H9 (cell line): Measurements from ENCODE around the gene SLC38A3. TPM values are rescaled to one million over a fixed set of nuclear protein-coding genes. Genes with fewer than 3 reads are reported as not detected.

Experiments used
- DNase-seq: peaks from one replicate; pipeline ENCODE4 v3.0.0-alpha.2; 2017
- H2AFZ ChIP-seq: one replicate; pipeline ENCODE4 v1.6.1; 2013; ENCODE audit warnings: mild to moderate bottlenecking, low read length, control low read depth, moderate library complexity
- H2AK5ac ChIP-seq: 2 replicates; pipeline ENCODE4 v1.6.1; 2013; ENCODE audit warnings: low read length, control low read depth, mixed read lengths; ENCODE audit not compliant: insufficient read length
- H2BK120ac ChIP-seq: one replicate; pipeline ENCODE4 v1.6.1; 2013; ENCODE audit warnings: low read depth, mild to moderate bottlenecking, low read length, control low read depth, inconsistent platforms; ENCODE audit not compliant: poor library complexity, severe bottlenecking
- H2BK12ac ChIP-seq: 2 replicates; pipeline ENCODE4 v1.6.1; 2013; ENCODE audit warnings: low read length, control low read depth, mixed read lengths, low read depth; ENCODE audit not compliant: insufficient read length
- H2BK15ac ChIP-seq: 2 replicates; pipeline ENCODE4 v1.6.1; 2013; ENCODE audit warnings: low read depth, low read length, control low read depth
- H2BK20ac ChIP-seq: one replicate; pipeline ENCODE4 v1.6.1; 2013; ENCODE audit warnings: low read depth, mild to moderate bottlenecking, low read length, control low read depth, inconsistent platforms; ENCODE audit not compliant: poor library complexity, severe bottlenecking
- H2BK5ac ChIP-seq: 2 replicates; pipeline ENCODE4 v1.6.1; 2013; ENCODE audit warnings: low read length, control low read depth, mixed read lengths; ENCODE audit not compliant: insufficient read length
- H3K14ac ChIP-seq: 2 replicates; pipeline ENCODE4 v1.6.1; 2013; ENCODE audit warnings: low read length, control low read depth; ENCODE audit not compliant: insufficient read depth
- H3K18ac ChIP-seq: 2 replicates; pipeline ENCODE4 v1.6.1; 2013; ENCODE audit warnings: low read depth, mild to moderate bottlenecking, mixed read lengths, low read length, control low read depth; ENCODE audit not compliant: insufficient read length
- H3K23ac ChIP-seq: 2 replicates; pipeline ENCODE4 v1.6.1; 2013; ENCODE audit warnings: low read length, control low read depth, mixed read lengths, low read depth; ENCODE audit not compliant: insufficient read length
- H3K23me2 ChIP-seq: 2 replicates; pipeline ENCODE4 v1.6.1; 2013; ENCODE audit warnings: low read depth, mild to moderate bottlenecking, mixed read lengths, low read length, control low read depth; ENCODE audit not compliant: insufficient read length, poor library complexity, severe bottlenecking
- H3K27ac ChIP-seq: 2 replicates; pipeline ENCODE4 v1.5.1; 2013; ENCODE audit warnings: low read length, control low read depth, mixed read lengths, low read depth; ENCODE audit not compliant: insufficient read length
- H3K27me3 ChIP-seq: 2 replicates; pipeline ENCODE4 v1.6.1; 2013; ENCODE audit warnings: low read length, control low read depth, inconsistent platforms; ENCODE audit not compliant: insufficient read depth
- H3K4ac ChIP-seq: 2 replicates; pipeline ENCODE4 v1.6.1; 2013; ENCODE audit warnings: low read depth, mild to moderate bottlenecking, control low read depth, inconsistent platforms, low read length, moderate library complexity
- H3K4me1 ChIP-seq: 2 replicates; pipeline ENCODE4 v1.6.1; 2013; ENCODE audit warnings: low read length, control low read depth, inconsistent platforms; ENCODE audit not compliant: insufficient read depth
- H3K4me2 ChIP-seq: 2 replicates; pipeline ENCODE4 v1.6.1; 2013; ENCODE audit warnings: low read length, control low read depth, mixed read lengths; ENCODE audit not compliant: insufficient read length, insufficient read depth
- H3K56ac ChIP-seq: 2 replicates; pipeline ENCODE4 v1.6.1; 2013; ENCODE audit warnings: low read depth, mild to moderate bottlenecking, mixed read lengths, low read length, control low read depth; ENCODE audit not compliant: insufficient read length
- H3K79me1 ChIP-seq: 2 replicates; pipeline ENCODE4 v1.6.1; 2013; ENCODE audit warnings: low read depth, mild to moderate bottlenecking, moderate library complexity, low read length, control low read depth, inconsistent platforms; ENCODE audit not compliant: insufficient read depth, poor library complexity, severe bottlenecking
- H3K79me2 ChIP-seq: 2 replicates; pipeline ENCODE4 v1.6.1; 2013; ENCODE audit warnings: low read length, control low read depth, inconsistent platforms; ENCODE audit not compliant: insufficient read depth
- H3K9ac ChIP-seq: 2 replicates; pipeline ENCODE4 v1.6.1; 2013; ENCODE audit warnings: low read length, control low read depth, mixed read lengths; ENCODE audit not compliant: insufficient read length; ENCODE audit errors: extremely low read depth
- H3K9me3 ChIP-seq: one replicate; pipeline ENCODE4 v1.6.1; 2013; ENCODE audit warnings: low read depth, low read length, inconsistent platforms; ENCODE audit not compliant: control insufficient read depth
- H3T11ph ChIP-seq: one replicate; pipeline ENCODE4 v1.6.1; 2013; ENCODE audit warnings: mild to moderate bottlenecking, low read length, control low read depth, inconsistent platforms
- H4K20me1 ChIP-seq: one replicate; pipeline ENCODE4 v1.6.1; 2013; ENCODE audit not compliant: control insufficient read depth, insufficient read length, insufficient read depth
- H4K5ac ChIP-seq: 2 replicates; pipeline ENCODE4 v1.6.1; 2013; ENCODE audit warnings: low read depth, mild to moderate bottlenecking, mixed read lengths, low read length, control low read depth; ENCODE audit not compliant: insufficient read length
- H4K8ac ChIP-seq: replicated peaks from 2 replicates; pipeline ENCODE4 v1.6.1; 2013; ENCODE audit warnings: low read length, control low read depth, mixed read lengths, low read depth; ENCODE audit not compliant: insufficient read length
- H4K91ac ChIP-seq: 2 replicates; pipeline ENCODE4 v1.6.1; 2013; ENCODE audit warnings: low read depth, mild to moderate bottlenecking, moderate library complexity, mixed read lengths, low read length, control low read depth; ENCODE audit not compliant: insufficient read length
- H3K27ac Mint-ChIP-seq, 3 experiments: 2 replicates in 2 of 3; 3 replicates in 1 of 3; pipeline ENCODE4 v1.8.0; 2020 to 2021; ENCODE audit warnings: mixed read lengths in 3 of 3, mild to moderate bottlenecking in 1 of 3, moderate library complexity in 1 of 3
- H3K27me3 Mint-ChIP-seq: 2 replicates; pipeline ENCODE4 v1.8.0; 2021; ENCODE audit warnings: low read depth, mild to moderate bottlenecking, moderate library complexity, mixed read lengths
- H3K36me3 Mint-ChIP-seq, 3 experiments: 2 replicates in 2 of 3; 3 replicates in 1 of 3; pipeline ENCODE4 v1.8.0; 2020 to 2021; ENCODE audit warnings: low read depth in 3 of 3, mixed read lengths in 3 of 3; ENCODE audit not compliant: insufficient read depth in 1 of 3
- H3K4me1 Mint-ChIP-seq, 2 experiments: 2 replicates each; pipeline ENCODE4 v1.8.0; 2020; ENCODE audit warnings: mixed read lengths in 2 of 2
- H3K4me3 Mint-ChIP-seq, 2 experiments: 2 replicates in 1 of 2; 3 replicates in 1 of 2; pipeline ENCODE4 v1.8.0; 2020 to 2021; ENCODE audit warnings: mild to moderate bottlenecking in 2 of 2, mixed read lengths in 2 of 2, moderate library complexity in 1 of 2
- H3K9me3 Mint-ChIP-seq, 2 experiments: 2 replicates in 1 of 2; 3 replicates in 1 of 2; pipeline ENCODE4 v1.8.0; 2020; ENCODE audit warnings: mild to moderate bottlenecking in 2 of 2, mixed read lengths in 2 of 2, moderate library complexity in 1 of 2
- CTCF ChIP-seq: fragments of 200-600 bp; sonication (generic); conservative IDR thresholded peaks from 3 replicates; pipeline ENCODE4 v1.8.0; 2021; ENCODE audit warnings: antibody characterized with exemption, mild to moderate bottlenecking
- WGBS: extraction: QIAGEN DNeasy Blood & Tissue Kit; methylation state at CpG from one replicate; pipeline ENCODE4 v1.1.7; 2013; ENCODE audit warnings: missing lambda C conversion rate, low lambda C conversion rate, mixed read lengths; ENCODE audit not compliant: insufficient read length; ENCODE audit errors: extremely low coverage; 5-methylcytosine and 5-hydroxymethylcytosine counted together
- total RNA-seq: library from RNA; stranded (reverse); gene quantifications from 2 replicates; pipeline ENCODE4 v1.2.1, GENCODE V29; 2021

SLC38A3 gene
- total RNA-seq, 1 experiment from 2014 or later: 1.4 TPM

GRCh38 chr3:50255251-50255615, 50.2 kb downstream of the SLC38A3 start:
- Histone ChIP-seq H4K5ac (no peak overlapping the region), H3K27me3 (no peaks in the 10 kb centered on the region), H3K79me2 (peaks cover 3% of the 10 kb centered on the region; the same call in 1 of the 2 replicates), H2BK5ac (no peak overlapping the region), H3K4me2 (no peak overlapping the region), H4K20me1 (peaks cover 2% of the 10 kb centered on the region), H2BK20ac (no peak overlapping the region), H3K9me3 (no peaks in the 10 kb centered on the region), H3K4me1 (no peaks in the 10 kb centered on the region), H4K8ac (no peak overlapping the region), H3T11ph (no peak overlapping the region), H2BK12ac (no peak overlapping the region), H3K79me1 (peaks cover 3% of the 10 kb centered on the region), H3K23me2 (no peaks in the 10 kb centered on the region), H2BK120ac (no peak overlapping the region), H3K56ac (no peak overlapping the region), H3K4ac (no peak overlapping the region), H3K18ac (no peak overlapping the region), H2AFZ (no peak overlapping the region), H3K9ac (no peak overlapping the region), H3K27ac (no peak overlapping the region), H4K91ac (no peak overlapping the region), H2BK15ac (no peak overlapping the region), H2AK5ac (no peak overlapping the region), H3K14ac (no peak overlapping the region), H3K23ac (no peak overlapping the region)
- Mint-ChIP-seq H3K27me3 (no peaks in the 10 kb centered on the region), H3K4me3 (no peak overlapping the region), H3K36me3 (peaks cover 19 to 55% (median 53%) of the 10 kb centered on the region in 3 experiments; a peak in 6 of 7 replicates), H3K4me1 (peaks cover 10 to 23% of the 10 kb centered on the region in 2 experiments; a peak in 3 of 4 replicates), H3K27ac (no peak overlapping the region), H3K9me3 (no peaks in the 10 kb centered on the region)
- TF ChIP-seq CTCF: no peak
- DNase-seq: no peak
- WGBS: no CpG with 5 or more reads among the region's 9 CpGs
